ENCODE measurements around the gene DPP10.

DNA sequence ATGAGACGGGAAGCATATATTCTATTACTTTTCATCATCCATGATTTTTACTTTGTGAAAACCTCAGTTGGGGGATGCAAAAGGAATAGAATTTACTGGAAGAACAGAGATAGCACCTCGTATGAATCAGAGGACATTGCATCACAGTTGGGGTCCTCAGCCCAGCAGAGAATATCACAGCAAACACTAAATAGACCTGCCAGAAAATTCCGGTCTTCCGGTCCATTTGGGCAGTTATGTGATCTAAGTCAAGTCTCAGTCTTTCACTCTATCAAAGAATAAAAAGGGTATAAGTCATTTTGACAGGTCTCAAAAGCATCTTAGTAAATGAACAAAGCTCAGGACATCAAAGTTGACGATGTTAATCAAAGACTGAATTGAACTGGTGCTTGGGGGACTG, 1100.6 kb downstream of the DPP10 start:
- TF ChIP-seq, protein P1, sequence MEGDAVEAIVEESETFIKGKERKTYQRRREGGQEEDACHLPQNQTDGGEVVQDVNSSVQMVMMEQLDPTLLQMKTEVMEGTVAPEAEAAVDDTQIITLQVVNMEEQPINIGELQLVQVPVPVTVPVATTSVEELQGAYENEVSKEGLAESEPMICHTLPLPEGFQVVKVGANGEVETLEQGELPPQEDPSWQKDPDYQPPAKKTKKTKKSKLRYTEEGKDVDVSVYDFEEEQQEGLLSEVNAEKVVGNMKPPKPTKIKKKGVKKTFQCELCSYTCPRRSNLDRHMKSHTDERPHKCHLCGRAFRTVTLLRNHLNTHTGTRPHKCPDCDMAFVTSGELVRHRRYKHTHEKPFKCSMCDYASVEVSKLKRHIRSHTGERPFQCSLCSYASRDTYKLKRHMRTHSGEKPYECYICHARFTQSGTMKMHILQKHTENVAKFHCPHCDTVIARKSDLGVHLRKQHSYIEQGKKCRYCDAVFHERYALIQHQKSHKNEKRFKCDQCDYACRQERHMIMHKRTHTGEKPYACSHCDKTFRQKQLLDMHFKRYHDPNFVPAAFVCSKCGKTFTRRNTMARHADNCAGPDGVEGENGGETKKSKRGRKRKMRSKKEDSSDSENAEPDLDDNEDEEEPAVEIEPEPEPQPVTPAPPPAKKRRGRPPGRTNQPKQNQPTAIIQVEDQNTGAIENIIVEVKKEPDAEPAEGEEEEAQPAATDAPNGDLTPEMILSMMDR (IDR thresholded peaks at IDR 0.05; ENCODE audit: low read length) = no peak
- no peak for TF ChIP-seq EZH2 (IDR thresholded peaks at IDR 0.05; ENCODE audit: borderline replicate concordance, low read length)

Measured in OCI-LY1 (cell line).